ENCODE measurements around the gene ILDR2.

The ILDR2 gene

GRCh38 chr1:166975361-166976129, at the start of gene ILDR2:
ILDR2 (minus strand) TSS chr1:166975540; CDS start chr1:166975268, 272 bp downstream.
- DNase-seq, result no peak

- DNase-seq, result no peak
Measured at GRCh38 chr1:167022384-167022783, 47.0 kb upstream of the ILDR2 start.

GRCh38 chr1:167016100-167016750, 40.9 kb upstream of the ILDR2 start:
- DNase-seq, result no peak

GRCh38 chr1:167013108-167013929, 38.0 kb upstream of the ILDR2 start:
- no peak for DNase-seq

GRCh38 chr1:167012570-167012969, 37.2 kb upstream of the ILDR2 start:
- no peak for DNase-seq

GRCh38 chr1:167011560-167012191, 36.3 kb upstream of the ILDR2 start:
- DNase-seq, result no peak

- DNase-seq, result no peak
Measured at GRCh38 chr1:167003711-167004110, 28.4 kb upstream of the ILDR2 start.

GRCh38 chr1:167002354-167002753, 27.0 kb upstream of the ILDR2 start:
- DNase-seq, result no peak

- no peak for DNase-seq
Measured at GRCh38 chr1:167000546-167000945, 25.2 kb upstream of the ILDR2 start.

- DNase-seq, result no peak
Measured at GRCh38 chr1:166999500-167000055, 24.2 kb upstream of the ILDR2 start.

GRCh38 chr1:166999075-166999474, 23.7 kb upstream of the ILDR2 start:
- no peak for DNase-seq

- DNase-seq, result no peak
Measured at GRCh38 chr1:166988974-166989515, 13.7 kb upstream of the ILDR2 start, which contains the start of gene MAEL. MAEL (plus strand) TSS chr1:166989280; CDS start chr1:166989353, 73 bp downstream.

- DNase-seq, result no peak
Measured at GRCh38 chr1:166981589-166981988, 6.2 kb upstream of the ILDR2 start.

- DNase-seq, result no peak
Measured at GRCh38 chr1:166980818-166981217, 5.5 kb upstream of the ILDR2 start.

- DNase-seq, result no peak
Measured at GRCh38 chr1:166980383-166980782, 5.0 kb upstream of the ILDR2 start.

- no peak for DNase-seq
Measured at GRCh38 chr1:166978821-166979220, 3.5 kb upstream of the ILDR2 start.

GRCh38 chr1:166977951-166978350, 2.6 kb upstream of the ILDR2 start:
- no peak for DNase-seq

- DNase-seq, result no peak
Measured at GRCh38 chr1:166974647-166975345, 544 bp downstream of the ILDR2 start.

- no peak for DNase-seq
Measured at GRCh38 chr1:166972826-166973225, 2.5 kb downstream of the ILDR2 start.

- no peak for DNase-seq
Measured at GRCh38 chr1:166972193-166972592, 3.1 kb downstream of the ILDR2 start.

- DNase-seq, result no peak
Measured at GRCh38 chr1:166971252-166971651, 4.1 kb downstream of the ILDR2 start.
